HL-60 (cell line): ENCODE results near the gene YARS2.

Experiments used
- DNase-seq, 2 experiments: peaks; one replicate each; pipeline ENCODE4 v3.0.0-alpha.2; 2010 to 2020; ENCODE audit warnings: low read depth in 1 of 2, low spot score in 1 of 2
- H3K27ac ChIP-seq: fragments of 250-450 bp; sonication (Bioruptor Pico); replicated peaks from 2 replicates; pipeline ENCODE4 v1.5.1; 2020; ENCODE audit warnings: mild to moderate bottlenecking, moderate library complexity
- H3K27me3 ChIP-seq: fragments of 250-450 bp; sonication (Bioruptor Pico); 2 replicates; pipeline ENCODE4 v1.5.1; 2021; ENCODE audit warnings: mild to moderate bottlenecking, moderate library complexity; ENCODE audit not compliant: insufficient read depth, poor library complexity, severe bottlenecking
- H3K4me3 ChIP-seq: replicated peaks from 2 replicates; pipeline ENCODE4 v1.5.1; 2011; ENCODE audit warnings: mild to moderate bottlenecking, control low read depth, low read length; ENCODE audit not compliant: insufficient read depth
- GABPA ChIP-seq: IDR thresholded peaks from 2 replicates; pipeline ENCODE4 v1.6.1; 2012; ENCODE audit warnings: low read depth
- POLR2AphosphoS5 ChIP-seq: IDR thresholded peaks from 2 replicates; pipeline ENCODE4 v1.6.1; 2012; ENCODE audit warnings: low read depth
- SPI1 ChIP-seq: IDR thresholded peaks from 2 replicates; pipeline ENCODE4 v1.6.1; 2012; ENCODE audit warnings: low read depth, mild to moderate bottlenecking, borderline replicate concordance
- TF ChIP-seq, protein P1 (sequence below): IDR thresholded peaks from one replicate; pipeline ENCODE4 v1.5.1; 2011; ENCODE audit warnings: low read length, control low read depth, inconsistent platforms; ENCODE audit not compliant: insufficient read depth
- TF ChIP-seq, protein P2 (sequence below): IDR thresholded peaks from 2 replicates; pipeline ENCODE4 v1.6.1; 2012; ENCODE audit warnings: low read depth; ENCODE audit not compliant: insufficient replicate concordance

YARS2 gene

GRCh38 chr12:32777691-32778175 is 22.0 kb upstream of the YARS2 start:
- DNase-seq, result no peak
- TF ChIP-seq GABPA, result no peak
- peaks cover 7% of the 10 kb centered on the region for H3K27me3 ChIP-seq
- no peak overlapping the region for H3K4me3 ChIP-seq
- H3K27ac ChIP-seq, result no peak overlapping the region

GRCh38 chr12:32777159-32777558 is 21.5 kb upstream of the YARS2 start:
- peaks cover 6% of the 10 kb centered on the region for H3K27me3 ChIP-seq
- no peak overlapping the region for H3K27ac ChIP-seq
- no peak for DNase-seq
- TF ChIP-seq SPI1 (no peak), POLR2AphosphoS5 (no peak), GABPA (no peak)
- TF ChIP-seq, protein P1, sequence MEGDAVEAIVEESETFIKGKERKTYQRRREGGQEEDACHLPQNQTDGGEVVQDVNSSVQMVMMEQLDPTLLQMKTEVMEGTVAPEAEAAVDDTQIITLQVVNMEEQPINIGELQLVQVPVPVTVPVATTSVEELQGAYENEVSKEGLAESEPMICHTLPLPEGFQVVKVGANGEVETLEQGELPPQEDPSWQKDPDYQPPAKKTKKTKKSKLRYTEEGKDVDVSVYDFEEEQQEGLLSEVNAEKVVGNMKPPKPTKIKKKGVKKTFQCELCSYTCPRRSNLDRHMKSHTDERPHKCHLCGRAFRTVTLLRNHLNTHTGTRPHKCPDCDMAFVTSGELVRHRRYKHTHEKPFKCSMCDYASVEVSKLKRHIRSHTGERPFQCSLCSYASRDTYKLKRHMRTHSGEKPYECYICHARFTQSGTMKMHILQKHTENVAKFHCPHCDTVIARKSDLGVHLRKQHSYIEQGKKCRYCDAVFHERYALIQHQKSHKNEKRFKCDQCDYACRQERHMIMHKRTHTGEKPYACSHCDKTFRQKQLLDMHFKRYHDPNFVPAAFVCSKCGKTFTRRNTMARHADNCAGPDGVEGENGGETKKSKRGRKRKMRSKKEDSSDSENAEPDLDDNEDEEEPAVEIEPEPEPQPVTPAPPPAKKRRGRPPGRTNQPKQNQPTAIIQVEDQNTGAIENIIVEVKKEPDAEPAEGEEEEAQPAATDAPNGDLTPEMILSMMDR, result no peak
- TF ChIP-seq, protein P2, sequence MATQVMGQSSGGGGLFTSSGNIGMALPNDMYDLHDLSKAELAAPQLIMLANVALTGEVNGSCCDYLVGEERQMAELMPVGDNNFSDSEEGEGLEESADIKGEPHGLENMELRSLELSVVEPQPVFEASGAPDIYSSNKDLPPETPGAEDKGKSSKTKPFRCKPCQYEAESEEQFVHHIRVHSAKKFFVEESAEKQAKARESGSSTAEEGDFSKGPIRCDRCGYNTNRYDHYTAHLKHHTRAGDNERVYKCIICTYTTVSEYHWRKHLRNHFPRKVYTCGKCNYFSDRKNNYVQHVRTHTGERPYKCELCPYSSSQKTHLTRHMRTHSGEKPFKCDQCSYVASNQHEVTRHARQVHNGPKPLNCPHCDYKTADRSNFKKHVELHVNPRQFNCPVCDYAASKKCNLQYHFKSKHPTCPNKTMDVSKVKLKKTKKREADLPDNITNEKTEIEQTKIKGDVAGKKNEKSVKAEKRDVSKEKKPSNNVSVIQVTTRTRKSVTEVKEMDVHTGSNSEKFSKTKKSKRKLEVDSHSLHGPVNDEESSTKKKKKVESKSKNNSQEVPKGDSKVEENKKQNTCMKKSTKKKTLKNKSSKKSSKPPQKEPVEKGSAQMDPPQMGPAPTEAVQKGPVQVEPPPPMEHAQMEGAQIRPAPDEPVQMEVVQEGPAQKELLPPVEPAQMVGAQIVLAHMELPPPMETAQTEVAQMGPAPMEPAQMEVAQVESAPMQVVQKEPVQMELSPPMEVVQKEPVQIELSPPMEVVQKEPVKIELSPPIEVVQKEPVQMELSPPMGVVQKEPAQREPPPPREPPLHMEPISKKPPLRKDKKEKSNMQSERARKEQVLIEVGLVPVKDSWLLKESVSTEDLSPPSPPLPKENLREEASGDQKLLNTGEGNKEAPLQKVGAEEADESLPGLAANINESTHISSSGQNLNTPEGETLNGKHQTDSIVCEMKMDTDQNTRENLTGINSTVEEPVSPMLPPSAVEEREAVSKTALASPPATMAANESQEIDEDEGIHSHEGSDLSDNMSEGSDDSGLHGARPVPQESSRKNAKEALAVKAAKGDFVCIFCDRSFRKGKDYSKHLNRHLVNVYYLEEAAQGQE, result no peak
- H3K4me3 ChIP-seq, result no peak overlapping the region

GRCh38 chr12:32776258-32776657 is 20.6 kb upstream of the YARS2 start:
- TF ChIP-seq POLR2AphosphoS5 (no peak), GABPA (no peak), SPI1 (no peak)
- TF ChIP-seq, protein P1, result no peak
- TF ChIP-seq, protein P2, result no peak
- Histone ChIP-seq H3K27ac (no peak overlapping the region), H3K27me3 (peaks cover 6% of the 10 kb centered on the region), H3K4me3 (no peak overlapping the region)
- no peak for DNase-seq

- no peak overlapping the region for H3K4me3 ChIP-seq
- no peak overlapping the region for H3K27ac ChIP-seq
- DNase-seq, result no peak
- TF ChIP-seq, protein P2, result no peak
- TF ChIP-seq, protein P1, result no peak
- TF ChIP-seq GABPA, result no peak
- no peak for TF ChIP-seq POLR2AphosphoS5
- TF ChIP-seq SPI1, result no peak
- peaks cover 9% of the 10 kb centered on the region for H3K27me3 ChIP-seq
Observed at GRCh38 chr12:32773691-32774090, 18.0 kb upstream of the YARS2 start.
